Heart left ventricle (tissue), 13 donors: Measurements from ENCODE around the gene CTNNA3.

Experiments used
- CTCF ChIP-seq, 12 donors: fragments of 200-600 bp; sonication (generic) in 4 of 12; IDR thresholded peaks; one replicate each; pipeline versions ENCODE4 v1.5.0 to v1.8.0; 2018 to 2022; ENCODE audit warnings: antibody characterized with exemption in 12 of 12, mild to moderate bottlenecking in 5 of 12
- POLR2A ChIP-seq, 2 donors: fragments of 450-650 bp; IDR thresholded peaks; one replicate each; pipeline ENCODE4 v1.6.1; 2017; ENCODE audit warnings: antibody characterized with exemption in 2 of 2, mild to moderate bottlenecking in 2 of 2, moderate library complexity in 2 of 2
- donor health status: ischemic (EF 13 %, LVEDD 7.1; RV severe dilation, severe dysfunction).
- donor health status: DM: no; HTN: yes; CAD: no.
- donor health status: DM: no; HTN: no; CAD: no.
- donor health status: ischemic (EF 25% LVEDD 6.9; RV normal size, moderate dysfunction).
- donor health status: ischemic (EF 25% LVEDD 5.7; RV mildly dilated, moderate dysfunction).
- donor health status: ischemic (EF 35%, LVEDD 5.7; RV mildly dilated, moderate dysfunction).
- donor health status: nonischemic (EF 11% LVEDD 7.7; RV severe dilation, severe dysfunction).
- donor health status: DM: yes; HTN: yes; CAD: no.
- donor health status: PGD.
- donor health status: ischemic (EF 29% LVEDD 5.4; RV normal size, mild dysfunction).
- donor health status: nonischemic (EF 23%, LVEDD 6.1; RV moderate dilation, normal function).

- no peak for TF ChIP-seq POLR2A (IDR thresholded peaks at IDR 0.05)
- no peak for TF ChIP-seq CTCF (IDR thresholded peaks at IDR 0.05)
Observed at GRCh38 chr10:67087135-67087425, 608.9 kb downstream of the CTNNA3 start.
